Middle frontal gyrus (tissue), 1 donor: ENCODE data around the gene ELL2.
"Not testable (repeated sequence)": the region's sequence is repeated elsewhere in the genome, so short reads cannot be mapped to it uniquely, and the experiment has no call there.

ENCODE experiments used
- DNase-seq: peaks from one replicate; pipeline ENCODE4 v3.0.0-alpha.2; 2015; ENCODE audit warnings: low spot score; ENCODE audit errors: extremely low spot score

The ELL2 gene

GRCh38 chr5:95909738-95910137 is 51.9 kb downstream of the ELL2 start:
- no peak for DNase-seq

GRCh38 chr5:95908799-95909198 is 52.9 kb downstream of the ELL2 start:
- no peak for DNase-seq

DNA sequence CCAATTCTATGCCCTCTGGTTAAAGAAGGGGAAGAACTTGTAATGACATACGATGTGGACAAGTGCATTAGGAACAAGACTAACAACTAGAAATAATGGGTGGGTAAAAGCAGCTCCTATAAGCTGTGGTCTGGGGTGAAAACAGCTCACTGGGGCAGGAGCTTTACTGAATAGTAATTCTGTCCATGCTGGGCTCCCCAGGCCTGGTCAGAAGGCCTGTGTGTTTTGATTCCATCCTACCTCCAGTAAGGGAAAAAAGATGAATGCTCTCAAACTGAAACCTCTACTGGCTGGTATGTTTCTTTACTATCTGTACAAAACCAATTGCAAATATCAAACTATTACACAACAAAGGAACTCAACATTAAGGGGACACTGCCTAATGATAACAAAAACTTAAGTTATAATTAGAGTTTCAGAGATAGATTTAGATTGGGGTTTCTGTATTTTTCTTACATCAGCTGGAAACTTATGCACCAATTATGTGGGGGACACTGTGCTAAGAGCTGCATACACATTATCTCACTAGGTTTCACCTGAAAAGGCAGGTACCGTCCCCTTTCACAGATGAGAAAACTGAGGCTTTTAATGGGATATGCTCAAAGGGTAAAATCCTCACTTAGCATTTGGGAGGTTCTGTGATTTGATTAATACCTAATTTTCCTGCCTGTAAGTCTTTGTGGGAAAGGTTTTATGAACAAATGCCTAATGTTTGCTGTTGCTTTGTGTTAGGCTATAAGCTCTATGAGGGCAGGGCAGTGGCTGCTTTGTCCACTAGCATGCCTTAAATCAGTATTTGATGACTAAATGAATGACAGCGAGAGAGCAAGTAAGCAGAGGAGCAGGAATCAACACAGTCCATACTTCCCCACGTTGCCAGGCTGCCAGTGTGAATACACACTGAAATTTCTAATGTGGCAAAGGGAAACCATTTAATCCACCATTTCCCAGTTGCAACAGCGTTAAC is 53.6 kb downstream of the ELL2 start:
- DNase-seq, result no peak

- DNase-seq, result no peak
These were observed 54.5 kb downstream of the ELL2 start for GRCh38 chr5:95907067-95907705.

- DNase-seq, result not testable (repeated sequence)
These were observed 55.3 kb downstream of the ELL2 start for GRCh38 chr5:95906398-95906797.

- no peak for DNase-seq
These were observed 56.8 kb downstream of the ELL2 start for GRCh38 chr5:95904827-95905226.

- DNase-seq, result no peak
These were observed 57.8 kb downstream of the ELL2 start for GRCh38 chr5:95903838-95904237.

GRCh38 chr5:95901676-95902627 is 59.7 kb downstream of the ELL2 start:
- no peak for DNase-seq

GRCh38 chr5:95900383-95900958 is 61.2 kb downstream of the ELL2 start:
- DNase-seq, result peak; percentile 37

DNA sequence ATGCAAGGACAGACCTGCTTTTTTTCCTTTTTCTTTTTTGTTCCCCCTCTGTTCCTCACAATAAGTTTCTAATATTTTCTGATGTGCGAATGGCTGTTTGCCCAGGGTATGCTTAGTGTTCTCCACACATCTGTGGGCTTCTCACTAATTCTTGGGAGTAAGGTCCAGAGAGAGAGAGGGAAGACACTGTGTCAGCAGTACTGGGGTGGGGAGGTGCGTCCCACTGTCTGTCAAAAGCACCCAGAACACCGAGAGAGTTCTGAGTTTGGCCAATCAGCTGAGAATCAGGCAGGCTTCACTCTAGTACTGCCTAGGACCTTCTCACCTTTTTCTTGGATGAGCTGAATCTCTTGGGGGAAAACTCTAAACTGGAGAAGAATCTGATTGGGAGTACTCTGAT is 61.8 kb downstream of the ELL2 start:
- DNase-seq, result no peak

DNA sequence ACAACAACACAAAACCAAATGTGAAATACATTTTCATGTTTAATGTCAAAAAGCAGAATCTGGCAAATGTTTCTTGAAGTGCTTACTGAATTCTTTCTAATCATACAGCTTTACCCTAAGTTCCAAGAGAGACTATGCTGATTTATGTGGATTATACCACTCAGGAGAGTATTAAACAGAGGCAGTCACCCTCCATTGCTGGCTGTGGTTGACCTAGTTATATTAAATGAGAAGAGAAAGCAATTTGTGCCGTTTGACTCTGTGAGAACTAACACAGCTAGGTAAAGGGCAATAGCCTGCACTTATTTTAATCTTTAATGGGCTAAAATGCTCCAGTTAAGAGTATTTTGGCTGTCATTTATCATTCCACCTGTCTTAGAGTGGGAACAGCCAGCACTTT is 62.6 kb downstream of the ELL2 start:
- DNase-seq, result no peak

GRCh38 chr5:95895771-95896170 is 65.9 kb downstream of the ELL2 start:
- DNase-seq, result no peak

GRCh38 chr5:95895251-95895650 is 66.4 kb downstream of the ELL2 start:
- no peak for DNase-seq

DNA sequence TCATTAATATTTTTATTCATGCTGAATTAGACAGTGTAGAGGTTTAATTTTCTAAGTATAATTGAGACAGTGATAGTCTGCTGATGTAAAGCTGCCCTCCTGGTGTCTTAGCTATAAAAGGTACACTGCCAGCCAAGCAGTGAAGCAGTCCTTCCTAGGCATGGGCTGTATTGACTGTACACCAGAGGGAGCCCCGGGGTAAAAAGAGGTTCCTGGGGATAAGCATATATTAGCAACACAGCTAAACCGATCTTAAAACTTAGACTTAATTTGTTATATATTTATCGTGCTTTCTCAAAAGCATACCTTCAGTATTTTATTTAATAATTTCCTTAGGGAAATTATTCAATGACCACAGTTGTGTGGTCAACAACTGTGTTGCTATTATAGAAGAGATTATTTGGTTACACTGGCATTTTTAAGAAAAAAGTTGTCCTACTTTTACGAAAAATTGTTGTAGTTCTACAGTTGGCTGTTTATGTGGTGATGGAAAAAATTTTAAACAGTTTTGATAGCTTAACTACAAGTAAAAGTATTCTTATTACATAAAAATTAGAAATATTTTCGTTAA is 68.8 kb downstream of the ELL2 start:
- no peak for DNase-seq

DNA sequence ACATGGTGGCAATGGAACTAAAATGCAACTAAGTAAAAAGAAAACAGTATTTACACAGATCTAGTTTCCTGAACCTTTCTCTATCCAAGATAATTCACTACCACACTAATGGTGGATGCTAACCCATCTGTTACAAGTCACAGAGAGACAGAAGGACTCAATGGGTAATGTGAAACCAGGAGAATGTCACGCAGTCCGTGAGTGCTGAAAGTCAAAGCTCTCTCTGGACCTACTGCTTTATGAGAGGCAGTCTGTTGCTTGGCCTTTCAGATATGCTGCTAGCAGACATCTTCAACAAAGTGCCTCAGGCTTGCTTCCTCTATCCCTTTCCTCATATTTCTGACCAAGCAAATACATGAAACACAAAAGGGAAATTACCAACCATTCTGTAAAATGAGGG is 70.2 kb downstream of the ELL2 start:
- no peak for DNase-seq

- DNase-seq, result no peak
These were observed 72.6 kb downstream of the ELL2 start for GRCh38 chr5:95889076-95889475.

- DNase-seq, result no peak
These were observed 73.7 kb downstream of the ELL2 start for GRCh38 chr5:95887977-95888376.

DNA sequence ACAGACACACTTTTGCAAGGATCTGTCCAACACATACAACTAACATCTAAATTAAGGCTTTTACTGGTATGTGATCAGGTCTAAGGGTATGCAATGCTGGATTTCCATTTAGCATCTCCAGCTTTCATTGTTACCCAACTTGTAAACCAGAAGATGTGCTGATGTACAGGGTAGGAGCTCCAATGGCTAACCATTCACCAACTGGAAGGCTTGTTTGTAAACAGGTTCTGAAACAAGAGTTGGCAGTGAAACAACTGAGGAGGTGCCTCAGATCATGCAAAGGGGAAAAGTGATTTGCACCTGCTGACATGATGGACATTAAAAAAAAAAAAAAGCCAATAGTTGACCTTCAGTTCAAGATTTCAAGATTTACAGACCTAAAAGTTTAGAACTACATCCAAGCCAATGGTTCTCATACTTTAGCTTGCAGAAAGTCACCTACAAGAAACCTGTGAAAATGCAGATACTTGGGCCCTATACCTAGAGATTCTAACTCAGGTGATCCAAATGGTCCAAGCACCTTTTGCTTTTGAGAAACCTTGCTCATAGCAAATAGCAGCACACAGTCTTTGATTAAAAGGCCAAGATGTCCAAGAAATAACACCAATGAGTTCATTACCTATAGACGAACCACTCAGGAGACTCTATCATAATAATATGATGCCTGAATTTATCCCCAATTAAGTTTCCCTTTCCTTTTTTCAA is 75.2 kb downstream of the ELL2 start:
- DNase-seq, result no peak

GRCh38 chr5:95884511-95884910 is 77.1 kb downstream of the ELL2 start:
- no peak for DNase-seq

GRCh38 chr5:95884017-95884325 is 77.7 kb downstream of the ELL2 start:
- DNase-seq, result no peak
